GM19240 (cell line): Measurements from ENCODE around the gene APLP2.
"Not testable (repeated sequence)": the region's sequence is repeated elsewhere in the genome, so short reads cannot be mapped to it uniquely, and the experiment has no call there.

ENCODE experiments used
- DNase-seq: peaks from one replicate; pipeline ENCODE4 v3.0.0; 2011; ENCODE audit warnings: low spot score; ENCODE audit not compliant: insufficient read length

APLP2 gene

GRCh38 chr11:130192845-130193267, 123.2 kb downstream of the APLP2 start:
- DNase-seq, result no peak

DNA sequence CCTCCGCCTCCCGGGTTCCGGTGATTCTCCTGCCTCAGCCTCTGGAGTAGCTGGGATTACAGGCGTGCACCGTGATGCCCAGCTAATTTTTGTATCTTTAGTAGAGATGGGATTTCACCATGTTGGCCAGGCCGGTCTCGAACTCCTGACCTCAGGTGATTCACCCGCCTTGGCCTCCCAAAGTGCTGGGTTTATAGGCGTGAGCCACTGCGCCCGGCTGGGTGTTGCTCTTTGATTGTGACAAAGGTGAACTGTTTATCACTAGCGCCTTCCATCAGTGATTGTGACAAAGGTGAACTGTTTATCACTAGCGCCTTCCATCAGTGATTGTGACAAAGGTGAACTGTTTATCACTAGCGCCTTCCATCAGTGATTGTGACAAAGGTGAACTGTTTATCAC, 123.9 kb downstream of the APLP2 start:
- DNase-seq, result not testable (repeated sequence)
